Measurements from ENCODE around the gene KANSL2. TPM values are rescaled to one million over a fixed set of nuclear protein-coding genes. Genes with fewer than 3 reads are reported as not detected.
"Not testable (repeated sequence)": the region's sequence is repeated elsewhere in the genome, so short reads cannot be mapped to it uniquely, and the experiment has no call there.

The KANSL2 gene, protein sequence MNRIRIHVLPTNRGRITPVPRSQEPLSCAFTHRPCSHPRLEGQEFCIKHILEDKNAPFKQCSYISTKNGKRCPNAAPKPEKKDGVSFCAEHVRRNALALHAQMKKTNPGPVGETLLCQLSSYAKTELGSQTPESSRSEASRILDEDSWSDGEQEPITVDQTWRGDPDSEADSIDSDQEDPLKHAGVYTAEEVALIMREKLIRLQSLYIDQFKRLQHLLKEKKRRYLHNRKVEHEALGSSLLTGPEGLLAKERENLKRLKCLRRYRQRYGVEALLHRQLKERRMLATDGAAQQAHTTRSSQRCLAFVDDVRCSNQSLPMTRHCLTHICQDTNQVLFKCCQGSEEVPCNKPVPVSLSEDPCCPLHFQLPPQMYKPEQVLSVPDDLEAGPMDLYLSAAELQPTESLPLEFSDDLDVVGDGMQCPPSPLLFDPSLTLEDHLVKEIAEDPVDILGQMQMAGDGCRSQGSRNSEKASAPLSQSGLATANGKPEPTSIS
- total RNA-seq: 10 to 100 TPM; 16.9 to 19.9 TPM
- long read RNA-seq, partial matches to known transcripts: 2 of 29 reads
- long read RNA-seq, other reads (novel, unspliced or antisense): 27 of 29 reads

DNA sequence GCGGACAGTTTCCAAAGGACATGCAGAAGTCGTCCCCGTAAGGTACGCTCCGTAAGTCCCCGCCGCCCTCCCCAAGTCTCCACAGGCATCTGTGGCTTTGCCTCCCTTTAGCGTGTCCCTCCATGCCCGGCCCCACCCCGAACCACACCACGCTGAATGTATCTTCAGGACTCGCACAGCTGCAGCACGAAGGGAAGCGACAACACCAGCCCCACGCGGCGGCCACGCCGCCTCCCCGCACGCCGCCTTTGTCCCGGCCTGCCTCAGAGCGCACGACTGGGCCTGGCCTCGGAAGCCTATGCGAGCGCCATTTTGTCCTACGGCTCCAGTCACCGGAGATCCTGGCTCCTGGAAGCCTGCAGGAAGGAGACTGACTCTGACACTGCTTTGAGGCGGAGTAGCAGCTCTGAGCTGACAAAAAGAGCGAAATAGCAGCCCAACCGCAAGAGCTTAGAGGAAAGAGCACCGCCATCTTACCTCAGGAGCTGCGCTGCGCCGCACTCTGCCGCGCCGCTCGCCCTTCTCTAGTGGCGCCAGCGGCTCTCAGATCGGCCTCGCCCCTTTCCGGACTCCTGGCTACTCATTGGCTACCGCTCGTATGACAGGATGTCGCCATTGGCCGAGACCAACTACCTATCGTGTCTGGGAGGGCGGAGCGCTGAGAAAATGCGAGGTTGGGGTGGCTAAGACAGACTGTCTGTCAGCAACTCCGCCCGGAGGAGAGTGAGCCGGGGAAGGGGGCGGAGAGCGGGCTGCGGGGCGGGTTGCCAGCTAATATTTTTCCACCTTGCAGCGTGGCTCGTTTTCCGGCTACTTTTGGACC is at the start of gene KANSL2:
Gene KANSL2, minus strand, starts transcription at position 529 of the 823 bp plus-strand sequence. CDS start 606 bp downstream, outside the sequence.
- ATAC-seq (peak; percentile 95), DNase-seq (peak; percentile 97 to 99)
- intact Hi-C loops (cut with DNase I, micrococcal nuclease): no loop called here

- intact Hi-C loops (cut with DNase I, micrococcal nuclease): no loop called here
- DNase-seq: no peak
- ATAC-seq: no peak
These were observed 46.8 kb upstream of the KANSL2 start for GRCh38 chr12:48728807-48729206.

DNA sequence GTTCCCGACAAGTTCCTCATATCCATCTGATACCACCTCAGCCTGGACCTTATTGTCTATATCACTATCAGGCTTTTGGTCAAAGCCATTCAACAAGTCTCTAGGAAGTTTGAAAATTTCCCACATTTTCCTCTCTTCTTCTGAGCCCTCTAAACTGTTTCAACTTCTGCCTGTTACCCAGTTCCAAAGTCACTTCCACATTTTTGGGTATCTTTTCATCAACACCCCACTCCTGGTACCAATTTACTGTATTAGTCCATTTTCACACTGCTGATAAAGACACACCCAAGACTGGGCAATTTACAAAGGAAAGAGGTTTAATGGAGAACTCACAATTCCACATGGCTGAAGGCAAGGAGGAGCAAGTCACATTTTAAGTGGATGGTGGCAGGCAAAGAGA is 38.7 kb upstream of the KANSL2 start:
- intact Hi-C loops (cut with DNase I, micrococcal nuclease); ATAC-seq; DNase-seq: not testable (repeated sequence)

DNA sequence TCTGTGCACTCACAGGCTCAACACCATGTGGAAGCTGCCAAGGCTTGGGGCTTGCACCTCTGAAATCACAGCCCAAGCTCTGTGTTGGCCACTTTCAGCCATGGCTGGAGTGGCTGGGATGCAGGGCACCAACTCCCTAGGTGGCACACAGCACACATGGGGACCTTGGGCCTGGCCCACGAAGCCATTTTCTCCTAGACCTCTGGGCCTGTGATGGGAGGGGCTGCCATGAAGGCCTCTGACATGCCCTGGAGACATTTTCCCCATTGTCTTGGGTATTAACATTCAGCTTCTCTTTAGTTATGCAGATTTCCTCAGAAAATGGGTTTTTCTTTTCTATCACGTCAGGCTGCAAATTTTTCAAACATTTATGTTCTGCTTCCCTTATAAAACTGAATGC is 38.1 kb upstream of the KANSL2 start:
- intact Hi-C loops (cut with DNase I, micrococcal nuclease); DNase-seq; ATAC-seq: not testable (repeated sequence)

GRCh38 chr12:48719002-48719401 is 37.0 kb upstream of the KANSL2 start:
- intact Hi-C loops (cut with DNase I, micrococcal nuclease); ATAC-seq; DNase-seq: not testable (repeated sequence)

- ATAC-seq (no peak), DNase-seq (no peak)
- intact Hi-C loops (cut with DNase I, micrococcal nuclease): no loop called here
These were observed 35.2 kb upstream of the KANSL2 start for GRCh38 chr12:48717252-48717695.

DNA sequence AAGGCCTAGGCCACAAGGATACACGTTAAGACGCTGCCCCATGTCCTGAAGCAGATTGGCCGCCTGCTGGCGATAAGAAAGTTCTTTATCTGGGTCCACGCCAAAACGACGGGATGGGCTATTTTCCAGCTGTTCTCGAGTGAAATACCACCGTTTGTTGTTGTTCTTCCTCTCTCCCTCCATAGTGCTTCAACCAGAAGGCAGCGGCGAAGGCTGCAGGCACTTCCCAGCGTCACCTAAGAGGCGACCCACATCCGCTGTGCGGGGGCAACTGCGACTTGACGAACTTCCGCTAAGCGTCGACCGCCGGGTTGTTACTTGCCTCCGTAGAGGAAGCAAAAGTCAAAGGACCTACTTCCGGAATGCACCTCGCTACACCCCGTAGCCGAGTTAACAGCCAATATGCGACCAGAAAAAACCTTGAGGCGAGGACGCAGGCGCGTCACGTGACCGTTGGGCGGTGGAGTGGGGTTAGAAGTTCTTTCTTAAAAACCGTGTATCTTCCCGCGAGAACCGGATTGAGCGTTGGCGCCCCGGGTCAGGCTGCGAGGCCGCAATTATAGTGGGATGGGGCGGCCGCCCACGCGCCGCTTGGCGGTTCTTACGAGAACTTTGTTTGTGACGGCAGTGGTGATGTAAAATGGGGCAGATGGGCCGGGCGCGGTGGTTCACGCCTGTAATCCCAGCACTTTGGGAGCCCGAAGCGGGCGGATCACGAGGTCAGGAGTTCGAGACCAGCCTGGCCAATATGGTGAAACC is 34.6 kb upstream of the KANSL2 start, which contains the start of gene CCNT1:
Gene CCNT1, minus strand, starts transcription at position 215 of the 759 bp plus-strand sequence. Its CDS starts 32 bp downstream, at position 183.
- ATAC-seq (peak; percentile 92), DNase-seq (peak; percentile 99)
- intact Hi-C loops (cut with DNase I, micrococcal nuclease): no loop called here

GRCh38 chr12:48716168-48716492 is 34.1 kb upstream of the KANSL2 start:
- intact Hi-C loops (cut with DNase I, micrococcal nuclease): no loop called here
- DNase-seq (no peak), ATAC-seq (no peak)

DNA sequence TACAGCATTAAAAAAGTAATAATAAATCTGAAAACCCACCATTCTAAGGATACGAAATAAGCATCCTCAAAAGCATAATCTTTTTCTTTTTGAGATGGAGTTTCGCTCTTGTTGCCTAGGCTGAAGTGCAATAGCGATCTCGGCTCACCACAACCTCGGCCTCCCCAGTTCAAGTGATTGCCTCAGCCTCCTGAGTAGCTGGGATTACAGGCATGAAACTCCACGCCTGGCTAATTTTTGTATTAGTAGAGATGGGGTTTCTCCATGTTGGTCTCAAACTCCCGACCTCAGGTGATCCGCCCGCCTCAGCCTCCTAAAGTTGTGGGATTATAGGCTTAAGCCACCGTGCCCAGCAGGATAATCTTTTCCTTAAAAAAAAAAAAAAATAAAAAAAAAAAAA is 30.2 kb upstream of the KANSL2 start:
- ATAC-seq: no peak
- intact Hi-C loops (cut with DNase I, micrococcal nuclease): no loop called here
- no peak for DNase-seq

GRCh38 chr12:48698822-48699221 is 16.8 kb upstream of the KANSL2 start:
- intact Hi-C loops (cut with DNase I, micrococcal nuclease); DNase-seq; ATAC-seq: not testable (repeated sequence)

DNA sequence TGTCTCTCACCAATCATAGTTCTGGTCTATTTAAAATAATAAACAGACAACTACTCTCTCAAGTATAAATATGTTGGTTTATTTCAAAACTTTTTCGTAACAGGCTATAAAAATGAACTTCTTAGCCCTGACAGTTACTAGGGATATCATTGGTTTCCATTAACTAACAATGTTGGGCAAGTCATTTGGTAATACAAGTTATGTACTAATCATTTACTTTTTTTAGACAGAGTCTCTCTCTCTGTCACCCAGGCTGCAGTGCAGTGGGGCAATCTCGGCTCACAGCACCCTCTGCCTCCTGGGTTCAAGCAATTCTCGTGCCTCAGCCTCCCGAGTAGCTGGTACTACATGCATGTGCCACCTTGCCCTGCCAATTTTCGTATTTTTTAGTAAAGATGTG is 14.6 kb upstream of the KANSL2 start:
- ATAC-seq (no peak), DNase-seq (no peak)
- intact Hi-C loops (cut with DNase I, micrococcal nuclease): no loop called here

DNA sequence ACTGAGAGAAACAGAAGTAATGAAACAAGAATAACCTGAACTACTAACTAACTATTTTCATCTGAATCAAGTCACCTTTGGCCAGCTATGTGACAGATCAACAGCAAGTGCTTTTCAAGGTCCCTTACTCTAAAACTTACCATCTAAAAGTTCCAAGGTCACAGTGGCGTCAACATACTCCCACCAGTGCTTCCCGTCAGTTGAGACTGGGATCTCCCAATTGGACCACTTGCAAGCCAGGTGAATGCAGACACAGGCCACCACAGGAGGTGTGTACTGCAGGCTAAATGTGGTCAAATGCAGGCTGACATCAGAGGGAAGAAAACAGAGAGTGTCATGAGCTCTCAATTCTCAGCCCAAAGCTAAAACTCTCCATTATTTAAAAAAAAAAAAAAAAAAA is 13.8 kb upstream of the KANSL2 start:
- intact Hi-C loops (cut with DNase I, micrococcal nuclease): no loop called here
- DNase-seq (no peak), ATAC-seq (no peak)

DNA sequence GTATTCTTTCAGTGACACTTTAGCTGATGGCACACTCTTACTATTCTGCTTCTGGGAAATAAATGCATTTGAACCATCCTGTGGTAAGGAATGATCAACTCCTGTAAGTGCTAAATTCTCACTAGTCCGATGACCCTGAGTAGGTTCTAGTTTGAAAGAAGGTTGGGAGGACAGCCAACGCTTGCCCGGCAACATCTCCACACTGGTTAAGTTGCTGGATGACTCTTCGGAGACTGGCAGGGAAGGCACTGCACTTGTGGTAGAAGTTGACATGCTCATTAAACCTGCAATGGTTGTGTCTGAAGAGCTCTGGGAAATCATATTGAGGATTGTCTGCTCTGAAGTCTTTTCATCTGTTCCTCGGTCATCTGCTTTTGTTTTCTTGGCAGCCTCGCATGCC is 12.0 kb upstream of the KANSL2 start:
- ATAC-seq (no peak), DNase-seq (no peak)
- intact Hi-C loops (cut with DNase I, micrococcal nuclease): no loop called here

DNA sequence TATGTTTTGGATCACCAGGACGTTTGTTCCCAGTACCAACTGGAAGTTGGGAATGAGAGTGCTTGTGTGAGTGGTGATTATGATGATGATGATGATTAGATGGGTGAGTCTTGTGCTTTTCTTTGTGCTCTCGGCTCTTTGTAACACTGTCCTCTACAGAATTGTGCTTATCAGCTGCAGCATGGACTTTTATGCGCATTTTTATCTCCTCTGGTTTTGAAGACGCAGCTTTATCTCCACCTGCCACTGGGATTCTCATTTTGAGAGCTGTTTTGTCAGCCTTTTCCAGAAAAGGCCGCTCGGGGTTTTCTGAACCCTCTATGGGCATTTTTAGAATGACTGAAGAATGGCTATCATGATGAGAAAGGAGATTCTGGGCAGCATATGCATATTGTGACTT is 11.5 kb upstream of the KANSL2 start:
- ATAC-seq (no peak), DNase-seq (no peak)
- intact Hi-C loops (cut with DNase I, micrococcal nuclease): no loop called here

DNA sequence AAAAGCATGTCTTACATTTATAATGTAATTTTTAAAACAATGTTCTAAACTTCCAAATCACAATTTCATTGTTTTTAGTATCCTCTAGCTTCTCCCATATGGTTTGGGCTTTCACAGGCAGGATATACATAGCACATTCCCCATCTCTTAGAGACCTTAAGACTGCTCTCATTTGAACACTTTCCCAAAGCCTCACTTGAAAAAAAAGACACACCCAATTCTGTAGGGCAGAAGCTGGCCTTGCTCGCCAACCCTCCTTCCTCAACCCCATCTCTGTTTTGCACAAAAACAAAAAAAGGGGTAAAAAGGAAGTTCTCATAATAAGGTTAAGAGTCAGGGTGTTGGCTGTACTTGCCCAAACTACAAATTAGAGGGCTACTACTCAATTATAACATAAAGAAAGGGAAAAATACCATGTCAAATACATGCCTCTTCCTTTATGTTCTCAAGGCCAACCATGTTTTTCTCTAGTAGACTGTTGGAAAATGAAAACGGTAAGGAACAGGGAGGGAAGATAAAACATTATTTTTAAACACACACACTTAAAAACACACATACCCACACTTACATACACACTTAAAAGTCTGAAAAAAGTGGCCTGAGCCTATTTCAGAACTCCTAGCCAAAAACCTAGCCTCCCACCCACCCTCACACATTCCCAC is 9.9 kb upstream of the KANSL2 start:
- no peak for DNase-seq
- intact Hi-C loops (cut with DNase I, micrococcal nuclease): no loop called here
- ATAC-seq: no peak

GRCh38 chr12:48690990-48691389 is 9.0 kb upstream of the KANSL2 start:
- intact Hi-C loops (cut with DNase I, micrococcal nuclease): no loop called here
- DNase-seq (no peak), ATAC-seq (no peak)

GRCh38 chr12:48690436-48690835 is 8.4 kb upstream of the KANSL2 start:
- no peak for DNase-seq
- intact Hi-C loops (cut with DNase I, micrococcal nuclease): no loop called here
- no peak for ATAC-seq

DNA sequence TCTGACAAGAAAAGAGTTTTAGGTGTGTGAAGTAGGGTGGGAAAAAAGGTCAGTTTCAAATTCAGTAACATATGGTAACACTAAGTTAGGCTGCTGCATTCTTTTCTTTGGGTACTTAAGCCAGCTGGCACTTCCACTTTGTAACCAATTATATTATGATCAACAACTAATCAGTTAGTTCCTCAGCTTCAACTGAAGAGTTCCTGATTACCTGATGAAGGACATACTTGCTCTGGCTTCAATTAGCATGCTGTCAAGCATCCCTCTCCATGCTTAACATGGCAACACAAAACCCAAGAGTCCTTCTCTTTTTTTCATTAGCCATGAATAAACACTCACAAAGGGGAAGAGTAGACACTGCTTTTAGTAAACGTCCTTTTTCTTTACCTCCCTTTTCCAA is 6.8 kb upstream of the KANSL2 start:
- intact Hi-C loops (cut with DNase I, micrococcal nuclease): no loop called here
- DNase-seq (no peak), ATAC-seq (no peak)
